HG03060 (cell line): ENCODE measurements around the gene RARA.

Source experiments
- ATAC-seq: cut with Tn5 transposase; IDR thresholded peaks from one replicate; pipeline ENCODE4 v1.9.1; 2021; ENCODE audit warnings: low read depth, moderate number of reproducible peaks; ENCODE audit not compliant: unreplicated experiment

RARA gene

DNA sequence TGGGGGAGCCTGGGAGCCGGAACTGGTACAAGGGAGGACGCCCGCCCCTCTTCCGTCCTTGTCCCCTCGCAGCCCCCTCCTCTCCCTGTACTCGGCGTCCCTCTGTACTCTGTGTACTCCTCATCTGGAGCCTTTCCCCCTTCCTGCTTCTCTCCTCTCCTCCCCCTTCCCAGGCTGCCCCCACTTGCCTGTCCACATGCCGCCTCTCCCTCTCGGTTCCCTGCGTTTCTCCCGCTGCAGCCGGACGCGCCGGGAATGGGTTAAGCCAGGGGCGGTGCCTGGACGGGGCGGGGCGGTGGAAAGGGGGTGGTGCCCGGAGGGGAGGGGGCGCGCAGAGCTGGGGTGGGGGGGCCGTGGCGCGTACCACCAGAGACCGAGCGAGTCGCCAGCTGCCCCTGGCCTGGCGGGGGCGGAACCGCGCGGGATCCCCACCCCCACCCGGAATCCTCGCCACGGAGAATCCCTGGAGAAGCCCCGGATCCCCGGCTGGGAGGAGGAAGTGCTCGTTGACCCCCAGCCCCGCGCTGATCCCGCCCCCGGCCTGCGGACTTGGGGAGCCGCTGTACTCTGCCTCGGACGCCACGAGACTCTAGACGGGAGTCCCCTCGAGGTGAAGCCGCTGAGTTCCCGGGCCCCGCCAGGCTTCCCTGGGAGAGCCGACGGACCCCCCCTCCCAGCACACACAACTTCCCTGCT is 33.0 kb downstream of the RARA start:
- ATAC-seq: no peak

- ATAC-seq: no peak
These were observed 33.7 kb downstream of the RARA start for GRCh38 chr17:40342504-40343218.

DNA sequence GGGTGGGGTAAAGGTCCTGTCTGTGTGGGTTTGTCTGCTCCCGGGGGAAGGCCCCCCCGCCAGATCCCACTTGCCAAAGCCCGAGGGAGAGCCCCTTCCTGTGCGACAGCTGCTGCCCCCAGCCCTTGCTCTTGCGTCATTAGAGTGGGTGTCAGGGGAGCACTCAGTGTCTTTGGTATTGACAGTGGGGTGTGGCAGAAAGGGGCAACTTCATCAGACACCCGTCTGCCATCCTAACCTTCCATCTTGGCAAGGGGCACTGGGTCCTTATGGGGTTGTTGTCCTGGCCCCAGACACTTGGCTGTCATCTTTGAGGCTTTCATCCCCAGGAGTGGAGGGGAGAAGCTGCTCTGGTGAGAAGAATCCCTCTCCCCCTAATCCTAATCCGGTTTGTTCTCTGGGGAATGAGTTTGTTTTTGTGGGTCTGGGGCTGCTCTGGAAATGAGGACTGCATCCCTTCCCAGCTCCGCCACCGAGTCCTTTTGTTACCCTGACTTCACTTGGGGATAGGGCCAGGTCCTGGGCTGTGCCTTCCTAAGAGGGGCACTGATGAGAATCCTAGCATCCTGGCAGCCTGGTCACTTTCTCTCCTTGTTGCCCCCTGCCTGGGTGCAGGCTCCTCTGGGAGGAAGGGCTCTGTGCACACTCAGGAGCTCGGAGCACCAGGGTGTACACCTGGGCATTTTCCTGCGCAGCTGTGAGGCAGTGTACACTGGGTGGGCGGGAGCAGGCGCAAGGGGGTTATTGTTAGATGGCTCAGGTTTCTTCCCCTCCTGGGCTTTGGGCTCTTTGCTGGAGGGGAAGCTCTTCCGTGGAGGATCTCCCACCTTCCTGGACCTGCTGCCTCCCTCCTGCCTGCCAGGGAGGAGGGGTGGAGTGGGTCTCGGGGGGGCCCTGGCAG is 34.5 kb downstream of the RARA start:
- ATAC-seq: no peak

- ATAC-seq: no peak
These were observed 35.6 kb downstream of the RARA start for GRCh38 chr17:40344421-40345160.

- no peak for ATAC-seq
These were observed 36.4 kb downstream of the RARA start for GRCh38 chr17:40345161-40345993.

- ATAC-seq: no peak
These were observed 37.2 kb downstream of the RARA start for GRCh38 chr17:40345994-40346764.

DNA sequence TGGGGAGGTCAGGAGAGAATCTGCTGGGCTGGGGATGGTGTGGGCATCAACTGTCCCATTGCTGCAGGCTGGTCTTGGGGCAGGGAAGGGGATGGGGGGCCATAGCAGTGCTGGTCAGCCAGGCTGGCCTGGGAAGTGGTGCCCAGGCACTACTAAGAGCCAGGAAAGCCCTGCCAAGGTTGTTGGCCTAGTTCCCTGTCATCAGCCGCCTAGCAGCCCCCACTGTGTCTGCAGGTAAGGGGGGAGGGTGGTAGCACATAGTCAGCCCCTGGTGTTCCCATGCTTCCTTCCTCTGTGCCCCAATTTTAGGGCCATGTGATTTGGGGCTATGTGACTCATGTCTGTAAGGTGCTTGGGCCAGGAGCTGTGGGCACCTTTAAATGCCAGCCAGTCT is 37.8 kb downstream of the RARA start:
- no peak for ATAC-seq

GRCh38 chr17:40347319-40348135 is 38.5 kb downstream of the RARA start:
- no peak for ATAC-seq

GRCh38 chr17:40348136-40348504 is 39.1 kb downstream of the RARA start:
- ATAC-seq: no peak

DNA sequence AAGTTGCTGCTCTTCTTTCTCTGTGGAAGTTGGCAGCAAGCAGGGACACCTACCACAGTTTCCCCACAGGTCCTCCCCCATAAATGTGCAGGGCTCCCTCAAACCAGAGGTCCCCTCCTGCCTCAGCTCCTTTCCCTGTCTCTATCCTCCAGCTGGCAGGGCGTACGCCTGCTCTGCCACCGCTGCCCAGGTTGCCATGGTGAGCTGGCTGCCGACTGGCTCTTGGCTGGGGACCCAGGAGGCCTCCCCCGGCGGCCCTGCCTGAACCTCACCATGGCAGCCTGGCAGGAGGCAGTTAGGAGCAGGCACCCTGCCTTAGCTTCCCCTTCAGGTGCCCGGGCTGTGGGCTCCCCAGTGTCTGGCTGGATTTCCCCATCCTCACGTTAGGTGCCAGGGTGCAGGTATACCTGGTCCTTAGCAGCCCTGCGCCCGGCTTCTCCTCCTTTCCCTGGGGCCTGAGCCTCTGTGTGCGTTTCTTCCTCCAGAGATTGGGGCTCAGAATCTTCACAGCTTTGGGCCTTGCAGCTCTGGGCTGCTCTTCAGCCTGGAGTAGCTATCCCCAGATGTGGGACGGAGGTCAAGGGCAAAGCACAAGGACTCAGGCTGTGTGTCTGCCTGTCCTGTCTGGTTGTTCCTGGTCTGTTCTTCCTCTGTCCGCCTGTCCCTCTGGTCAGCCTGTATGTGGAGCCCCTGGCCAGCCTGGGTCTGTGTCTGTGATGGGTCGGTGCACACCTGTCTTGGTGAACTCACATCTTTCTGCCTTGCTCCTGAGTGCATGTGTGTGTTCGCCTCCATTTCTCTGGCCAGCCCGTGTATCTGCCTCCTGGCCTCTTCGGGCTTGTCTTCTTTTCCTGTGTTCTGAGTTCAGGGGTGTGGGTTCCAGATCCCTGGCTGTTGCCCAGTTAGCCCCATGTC is 39.8 kb downstream of the RARA start:
- no peak for ATAC-seq

DNA sequence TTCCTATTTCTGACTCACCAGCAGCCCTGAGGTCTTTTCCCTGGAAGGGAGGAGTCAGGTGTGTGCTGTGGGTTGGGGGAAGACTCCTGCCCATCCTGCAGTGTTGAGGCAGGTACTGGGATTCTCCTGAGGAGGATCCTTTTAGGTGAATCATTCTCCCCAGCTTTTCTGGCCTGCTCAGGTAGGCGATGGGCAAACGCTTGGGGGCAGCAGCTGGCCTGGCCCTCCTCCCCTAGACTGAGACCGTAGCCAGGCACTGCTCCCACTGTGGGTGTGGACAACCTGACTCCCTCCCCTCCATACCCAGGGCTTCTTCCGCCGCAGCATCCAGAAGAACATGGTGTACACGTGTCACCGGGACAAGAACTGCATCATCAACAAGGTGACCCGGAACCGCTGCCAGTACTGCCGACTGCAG is 40.5 kb downstream of the RARA start:
- ATAC-seq: no peak

- ATAC-seq: no peak
These were observed 41.1 kb downstream of the RARA start for GRCh38 chr17:40349895-40350688.

- ATAC-seq: no peak
These were observed 41.8 kb downstream of the RARA start for GRCh38 chr17:40350689-40351358.

- ATAC-seq: no peak
These were observed 42.6 kb downstream of the RARA start for GRCh38 chr17:40351359-40352236.

DNA sequence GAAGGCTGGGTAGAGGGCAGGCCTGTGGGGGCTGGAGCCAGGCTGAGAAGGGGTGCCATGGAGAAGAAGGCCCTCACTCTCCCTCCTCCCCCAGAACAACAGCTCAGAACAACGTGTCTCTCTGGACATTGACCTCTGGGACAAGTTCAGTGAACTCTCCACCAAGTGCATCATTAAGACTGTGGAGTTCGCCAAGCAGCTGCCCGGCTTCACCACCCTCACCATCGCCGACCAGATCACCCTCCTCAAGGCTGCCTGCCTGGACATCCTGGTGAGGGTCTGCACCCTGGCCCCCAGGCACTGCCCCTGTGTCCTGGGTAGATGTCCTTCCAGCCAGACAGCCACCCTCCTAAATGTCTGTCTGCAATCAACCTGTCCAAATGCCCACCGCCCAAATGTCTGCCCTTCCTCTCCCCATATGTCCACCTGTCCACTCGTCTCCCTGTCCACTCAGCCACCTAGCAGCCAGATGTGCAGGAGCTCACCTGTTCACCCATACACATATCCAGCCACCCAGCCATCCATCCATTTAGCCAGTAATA is 43.3 kb downstream of the RARA start:
- no peak for ATAC-seq
